Gastroesophageal sphincter (tissue), 3 donors: Measurements from ENCODE around the gene VOPP1.

ENCODE experiments used
- CTCF ChIP-seq, 4 experiments: fragments of 200-600 bp in 2 of 4; fragments of 450-650 bp in 2 of 4; sonication (generic) in 1 of 4; IDR thresholded peaks; one replicate each; pipeline ENCODE4 v1.5.1; 2017 to 2019; ENCODE audit warnings: antibody characterized with exemption in 4 of 4, mild to moderate bottlenecking in 2 of 4, moderate library complexity in 2 of 4
- POLR2AphosphoS5 ChIP-seq: sonication (generic); formaldehyde crosslinking; IDR thresholded peaks from one replicate; pipeline ENCODE4 v1.6.1; 2017; ENCODE audit warnings: antibody characterized with exemption

- TF ChIP-seq POLR2AphosphoS5 = no peak
- no peak for TF ChIP-seq CTCF (IDR thresholded peaks at IDR 0.05)
Measured at GRCh38 chr7:55465691-55466090, 106.6 kb downstream of the VOPP1 start.
